Rectal smooth muscle tissue (tissue), 1 donor: ENCODE data around the gene GUK1.
A peak's percentile ranks its signal among the peaks of the same experiment; 100 is the strongest.
"Not testable (repeated sequence)": the region's sequence is repeated elsewhere in the genome, so short reads cannot be mapped to it uniquely, and the experiment has no call there.

Experiments
- H3K27ac ChIP-seq: one replicate; pipeline ENCODE4 v1.7.0; 2013; ENCODE audit warnings: low read depth, low read length, inconsistent platforms
- H3K27me3 ChIP-seq: one replicate; pipeline ENCODE4 v1.7.0; 2013; ENCODE audit warnings: low read length; ENCODE audit not compliant: control insufficient read depth, insufficient read depth
- H3K36me3 ChIP-seq: one replicate; pipeline ENCODE4 v1.7.0; 2013; ENCODE audit warnings: low read length; ENCODE audit not compliant: control insufficient read depth, insufficient read depth
- H3K4me1 ChIP-seq: one replicate; pipeline ENCODE4 v1.7.0; 2013; ENCODE audit warnings: low read length; ENCODE audit not compliant: control insufficient read depth, insufficient read depth
- H3K4me3 ChIP-seq: one replicate; pipeline ENCODE4 v1.7.0; 2013; ENCODE audit warnings: low read length
- H3K9ac ChIP-seq: one replicate; pipeline ENCODE4 v1.7.0; 2013; ENCODE audit warnings: low read length

Gene GUK1

GRCh38 chr1:228107636-228108035, 32.4 kb upstream of the GUK1 start:
- peaks cover 8% of the 10 kb centered on the region for H3K36me3 ChIP-seq
- H3K27ac ChIP-seq, result no peak overlapping the region
- H3K9ac ChIP-seq, result no peak overlapping the region
- peaks cover 8% of the 10 kb centered on the region for H3K4me1 ChIP-seq
- H3K4me3 ChIP-seq, result no peak overlapping the region
- no peaks in the 10 kb centered on the region for H3K27me3 ChIP-seq

DNA sequence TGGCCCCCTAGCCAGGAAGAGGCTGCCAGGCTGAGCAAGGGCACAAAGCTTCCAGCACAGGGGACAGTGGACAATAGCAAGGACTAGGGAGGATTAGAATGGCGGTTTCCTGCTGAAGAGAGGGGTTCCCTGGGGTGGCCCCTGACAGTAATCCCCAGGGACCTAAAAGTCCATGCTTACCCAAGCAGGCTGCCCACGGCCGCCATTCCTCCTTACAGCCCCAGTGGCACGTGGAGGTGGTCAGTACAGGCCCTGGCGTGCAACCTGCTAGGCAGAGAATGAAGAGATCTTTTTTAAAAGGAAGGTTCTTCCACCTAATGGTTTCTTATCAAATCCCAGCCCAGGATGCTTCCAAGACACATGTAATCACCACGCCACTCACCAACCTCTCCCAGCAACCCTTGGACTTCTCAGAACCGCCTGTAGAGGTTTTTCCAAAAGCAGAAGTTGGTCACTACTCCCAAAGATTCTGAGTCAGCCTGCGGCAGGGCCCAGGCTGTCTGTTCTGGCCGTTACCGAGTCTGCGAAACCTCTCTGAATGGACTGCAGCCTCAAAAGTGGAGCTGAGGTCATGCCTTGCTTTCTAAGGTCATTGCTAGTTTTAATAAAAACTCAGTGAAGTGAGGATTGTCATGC, 31.9 kb upstream of the GUK1 start:
- Histone ChIP-seq H3K27me3 (no peaks in the 10 kb centered on the region), H3K4me3 (peak overlapping the region; percentile 99), H3K27ac (peak overlapping the region; percentile 93), H3K36me3 (peaks cover 8% of the 10 kb centered on the region), H3K9ac (peak overlapping the region; percentile 96), H3K4me1 (peaks cover 8% of the 10 kb centered on the region)

- Histone ChIP-seq H3K27ac (peak overlapping the region; percentile 93), H3K4me3 (peak overlapping the region; percentile 99), H3K36me3 (peaks cover 8% of the 10 kb centered on the region), H3K9ac (peak overlapping the region; percentile 96), H3K4me1 (peaks cover 7% of the 10 kb centered on the region), H3K27me3 (no peaks in the 10 kb centered on the region)
These were observed 31.4 kb upstream of the GUK1 start for GRCh38 chr1:228108742-228109072.

GRCh38 chr1:228109073-228109961, 30.8 kb upstream of the GUK1 start, which contains the start of gene MRPL55:
Gene MRPL55 (minus strand): TSS chr1:228109299. CDS start chr1:228108260, 1,039 bp downstream.
- Histone ChIP-seq H3K27me3 (no peaks in the 10 kb centered on the region), H3K4me3 (peak within 1 kb of the TSS; percentile 99), H3K4me1 (peaks cover 5% of the 10 kb centered on the region), H3K27ac (peak within 1 kb of the TSS; percentile 93), H3K9ac (peak within 1 kb of the TSS; percentile 96), H3K36me3 (peaks cover 8% of the 10 kb centered on the region)

- Histone ChIP-seq H3K36me3 (peaks cover 8% of the 10 kb centered on the region), H3K27me3 (no peaks in the 10 kb centered on the region), H3K27ac (peak overlapping the region; percentile 90), H3K4me3 (peak overlapping the region; percentile 76), H3K4me1 (peaks cover 5% of the 10 kb centered on the region), H3K9ac (peak overlapping the region; percentile 72)
These were observed 30.1 kb upstream of the GUK1 start for GRCh38 chr1:228109962-228110488.

- no peaks in the 10 kb centered on the region for H3K27me3 ChIP-seq
- no peak overlapping the region for H3K27ac ChIP-seq
- no peak overlapping the region for H3K9ac ChIP-seq
- peaks cover 5% of the 10 kb centered on the region for H3K4me1 ChIP-seq
- H3K4me3 ChIP-seq, result peak overlapping the region; percentile 76
- peaks cover 8% of the 10 kb centered on the region for H3K36me3 ChIP-seq
These were observed 29.5 kb upstream of the GUK1 start for GRCh38 chr1:228110556-228110955.

DNA sequence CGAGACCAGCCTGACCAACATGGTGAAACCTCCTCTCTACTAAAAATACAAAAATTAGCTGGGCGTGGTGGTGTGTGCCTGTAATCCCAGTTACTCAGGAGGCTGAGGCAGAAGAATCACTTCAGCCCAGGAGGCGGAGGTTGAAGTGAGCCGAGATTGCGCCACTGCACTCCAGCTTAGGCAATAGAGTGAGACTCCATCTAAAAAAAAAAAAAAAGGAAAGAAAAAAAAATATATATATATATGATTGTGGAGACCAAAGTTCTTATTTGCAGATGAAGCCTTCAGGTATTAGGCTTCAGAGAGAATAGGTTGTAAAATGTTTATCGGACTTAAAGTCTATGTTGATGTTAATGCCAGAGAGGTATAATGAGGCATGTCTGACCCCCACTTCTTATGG, 28.8 kb upstream of the GUK1 start:
- H3K4me3 ChIP-seq, H3K4me1 ChIP-seq, H3K9ac ChIP-seq, H3K27me3 ChIP-seq, H3K36me3 ChIP-seq, H3K27ac ChIP-seq: not testable (repeated sequence)

GRCh38 chr1:228112167-228112566, 27.9 kb upstream of the GUK1 start:
- no peak overlapping the region for H3K9ac ChIP-seq
- no peak overlapping the region for H3K27ac ChIP-seq
- no peak overlapping the region for H3K4me3 ChIP-seq
- peaks cover 5% of the 10 kb centered on the region for H3K4me1 ChIP-seq
- H3K36me3 ChIP-seq, result peaks cover 4% of the 10 kb centered on the region
- no peaks in the 10 kb centered on the region for H3K27me3 ChIP-seq

DNA sequence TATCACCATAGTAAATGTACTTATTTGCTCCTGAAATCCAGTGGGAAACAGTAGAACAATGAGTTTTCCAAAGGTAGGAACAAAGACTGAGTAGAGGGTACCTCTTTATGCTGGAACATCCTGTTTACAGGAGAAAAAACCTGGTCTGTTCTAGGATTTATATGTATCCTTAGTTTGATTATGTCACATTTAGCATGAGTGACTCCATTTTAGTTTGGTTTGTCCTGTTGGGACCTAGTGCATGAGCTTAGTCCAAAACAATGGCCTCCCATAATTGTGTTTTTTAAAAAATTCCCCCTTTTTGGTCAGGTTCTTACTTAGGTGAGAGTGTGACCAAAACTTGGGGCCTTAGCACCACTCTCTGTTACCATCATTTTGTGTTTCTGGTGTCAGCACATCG, 27.5 kb upstream of the GUK1 start:
- peaks cover 3% of the 10 kb centered on the region for H3K36me3 ChIP-seq
- no peak overlapping the region for H3K4me3 ChIP-seq
- H3K27ac ChIP-seq, result no peak overlapping the region
- no peaks in the 10 kb centered on the region for H3K27me3 ChIP-seq
- peaks cover 5% of the 10 kb centered on the region for H3K4me1 ChIP-seq
- no peak overlapping the region for H3K9ac ChIP-seq

- Histone ChIP-seq H3K27ac (no peak overlapping the region), H3K9ac (no peak overlapping the region), H3K36me3 (no peaks in the 10 kb centered on the region), H3K4me3 (no peak overlapping the region), H3K4me1 (no peaks in the 10 kb centered on the region), H3K27me3 (no peaks in the 10 kb centered on the region)
These were observed 25.3 kb upstream of the GUK1 start for GRCh38 chr1:228114827-228115226.

DNA sequence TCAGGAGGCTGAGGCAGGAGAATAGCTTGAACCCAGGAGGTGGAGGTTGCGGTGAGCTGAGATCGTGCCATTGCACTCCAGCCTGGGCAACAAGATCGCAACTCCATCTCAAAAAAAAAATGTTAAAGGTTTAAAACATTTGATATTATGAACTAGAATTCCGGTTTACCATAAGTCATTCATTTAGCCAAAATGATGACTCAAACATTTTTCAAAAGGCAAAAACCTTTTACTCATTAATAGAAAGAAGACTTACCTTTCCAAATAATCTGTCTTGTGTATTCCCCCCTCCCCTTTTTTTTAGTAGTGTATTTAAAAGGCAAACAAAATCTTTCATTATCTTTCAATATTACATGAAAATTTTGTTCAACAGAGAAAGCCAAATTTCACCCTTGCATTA, 22.7 kb upstream of the GUK1 start:
- Histone ChIP-seq H3K4me3 (no peak overlapping the region), H3K36me3 (no peaks in the 10 kb centered on the region), H3K27me3 (no peaks in the 10 kb centered on the region), H3K9ac (no peak overlapping the region), H3K4me1 (no peaks in the 10 kb centered on the region), H3K27ac (no peak overlapping the region)

GRCh38 chr1:228118040-228118439, 22.0 kb upstream of the GUK1 start:
- H3K4me1 ChIP-seq, result no peaks in the 10 kb centered on the region
- no peaks in the 10 kb centered on the region for H3K27me3 ChIP-seq
- H3K36me3 ChIP-seq, result no peaks in the 10 kb centered on the region
- H3K9ac ChIP-seq, result no peak overlapping the region
- H3K4me3 ChIP-seq, result no peak overlapping the region
- H3K27ac ChIP-seq, result no peak overlapping the region
